Right lobe of liver (tissue), 6 donors: ENCODE measurements around the gene SP6. TPM values are rescaled to one million over a fixed set of nuclear protein-coding genes. Genes with fewer than 3 reads are reported as not detected.

Source experiments
- ATAC-seq, 4 donors: fragments of 200-7000 bp; cut with Tn5 transposase; one replicate each; pipeline ENCODE4 v1.9.1; 2020; ENCODE audit warnings: mild to moderate bottlenecking in 4 of 4, moderate library complexity in 4 of 4
- DNase-seq, 3 donors: peaks; one replicate each; pipeline ENCODE4 v3.0.0-alpha.2; 2020
- H3K27ac ChIP-seq, 3 donors: fragments of 200-600 bp; one replicate each; pipeline ENCODE4 v1.8.0; 2022
- H3K27me3 ChIP-seq, 2 donors: fragments of 200-600 bp; one replicate each; pipeline ENCODE4 v1.8.0; 2022
- H3K36me3 ChIP-seq, 4 donors: fragments of 200-600 bp; sonication (generic) in 1 of 4; one replicate each; pipeline versions ENCODE4 v1.5.1 to v1.8.0; 2017 to 2022; ENCODE audit warnings: control low read depth in 1 of 4
- H3K4me1 ChIP-seq, 4 donors: fragments of 200-600 bp; sonication (generic) in 1 of 4; one replicate each; pipeline versions ENCODE4 v1.5.1 to v1.8.0; 2017 to 2022; ENCODE audit warnings: control low read depth in 1 of 4
- H3K4me3 ChIP-seq, 3 donors: fragments of 200-600 bp; one replicate each; pipeline ENCODE4 v1.8.0; 2022
- H3K9me3 ChIP-seq, 4 donors: fragments of 200-600 bp; sonication (generic) in 1 of 4; one replicate each; pipeline versions ENCODE4 v1.5.1 to v1.8.0; 2017 to 2022; ENCODE audit warnings: control low read depth in 1 of 4
- POLR2A ChIP-seq: fragments of 450-650 bp; IDR thresholded peaks from one replicate; pipeline ENCODE4 v1.6.1; 2017; ENCODE audit warnings: antibody characterized with exemption, mild to moderate bottlenecking
- WGBS: methylation state at CpG from one replicate; pipeline ENCODE4 v1.1.6; 2018; ENCODE audit warnings: low coverage, low lambda C conversion rate; ENCODE audit not compliant: insufficient coverage; ENCODE audit errors: missing lambda C conversion rate; 5-methylcytosine and 5-hydroxymethylcytosine counted together
- intact Hi-C, 2 donors: fragments of 100-400 bp; cut with DNase I; formaldehyde crosslinking; loops; one replicate each; pipeline versions ENCODE4 v1.11.2 to v1.14.1; 2022
- total RNA-seq, 6 experiments: library from RNA; depleted of rRNA in 2 of 6; stranded (reverse); fragments of >200 nt in 2 of 6; fragmentation: NEBNext Ultra II Directional in 3 of 6; extraction: Animal tissue kit (Norgen Biotek cat#: 25700) in 3 of 6; gene quantifications; one replicate each; pipeline versions ENCODE4 v1.1.0 to v1.2.4, GENCODE V29; 2016 to 2023
- TF ChIP-seq, protein P1 (sequence below), 4 donors: fragments of 200-600 bp in 3 of 4; fragments of 450-650 bp in 1 of 4; IDR thresholded peaks; one replicate each; pipeline versions ENCODE4 v1.5.1 to v1.8.0; 2016 to 2022; ENCODE audit warnings: antibody characterized with exemption in 4 of 4, mild to moderate bottlenecking in 2 of 4
- donor health status: DM: no; HTN: yes; CAD: no.
- donor health status: DM: no; HTN: no; CAD: no.
- donor health status: DM: no; HTN: no; CAD: no.
- donor health status: DM: no; HTN: yes; CAD: no.
- donor health status: DM: no; HTN: yes; CAD: no.

Gene SP6
- total RNA-seq, 6 experiments from 2014 or later: 0.09 to 0.12 (median 0.11) TPM; not detected in 3

- no peaks in the 10 kb centered on the region for H3K9me3 ChIP-seq
- no peaks in the 10 kb centered on the region for H3K4me1 ChIP-seq
- no peak overlapping the region for H3K27ac ChIP-seq
- no peak for DNase-seq
- TF ChIP-seq, protein P1, sequence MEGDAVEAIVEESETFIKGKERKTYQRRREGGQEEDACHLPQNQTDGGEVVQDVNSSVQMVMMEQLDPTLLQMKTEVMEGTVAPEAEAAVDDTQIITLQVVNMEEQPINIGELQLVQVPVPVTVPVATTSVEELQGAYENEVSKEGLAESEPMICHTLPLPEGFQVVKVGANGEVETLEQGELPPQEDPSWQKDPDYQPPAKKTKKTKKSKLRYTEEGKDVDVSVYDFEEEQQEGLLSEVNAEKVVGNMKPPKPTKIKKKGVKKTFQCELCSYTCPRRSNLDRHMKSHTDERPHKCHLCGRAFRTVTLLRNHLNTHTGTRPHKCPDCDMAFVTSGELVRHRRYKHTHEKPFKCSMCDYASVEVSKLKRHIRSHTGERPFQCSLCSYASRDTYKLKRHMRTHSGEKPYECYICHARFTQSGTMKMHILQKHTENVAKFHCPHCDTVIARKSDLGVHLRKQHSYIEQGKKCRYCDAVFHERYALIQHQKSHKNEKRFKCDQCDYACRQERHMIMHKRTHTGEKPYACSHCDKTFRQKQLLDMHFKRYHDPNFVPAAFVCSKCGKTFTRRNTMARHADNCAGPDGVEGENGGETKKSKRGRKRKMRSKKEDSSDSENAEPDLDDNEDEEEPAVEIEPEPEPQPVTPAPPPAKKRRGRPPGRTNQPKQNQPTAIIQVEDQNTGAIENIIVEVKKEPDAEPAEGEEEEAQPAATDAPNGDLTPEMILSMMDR (IDR thresholded peaks at IDR 0.05): no peak
- no peak for TF ChIP-seq POLR2A
- no peaks in the 10 kb centered on the region for H3K27me3 ChIP-seq
- H3K36me3 ChIP-seq: peaks cover 0 to 11% (median 4%) of the 10 kb centered on the region in 4 donors
- intact Hi-C loops: no loop called here
- H3K4me3 ChIP-seq: no peak overlapping the region
- WGBS: 80% methylated on average over 5 of the region's 10 CpGs
- no peak for ATAC-seq
Measured at GRCh38 chr17:47819475-47819874, 31.5 kb downstream of the SP6 start.

DNA sequence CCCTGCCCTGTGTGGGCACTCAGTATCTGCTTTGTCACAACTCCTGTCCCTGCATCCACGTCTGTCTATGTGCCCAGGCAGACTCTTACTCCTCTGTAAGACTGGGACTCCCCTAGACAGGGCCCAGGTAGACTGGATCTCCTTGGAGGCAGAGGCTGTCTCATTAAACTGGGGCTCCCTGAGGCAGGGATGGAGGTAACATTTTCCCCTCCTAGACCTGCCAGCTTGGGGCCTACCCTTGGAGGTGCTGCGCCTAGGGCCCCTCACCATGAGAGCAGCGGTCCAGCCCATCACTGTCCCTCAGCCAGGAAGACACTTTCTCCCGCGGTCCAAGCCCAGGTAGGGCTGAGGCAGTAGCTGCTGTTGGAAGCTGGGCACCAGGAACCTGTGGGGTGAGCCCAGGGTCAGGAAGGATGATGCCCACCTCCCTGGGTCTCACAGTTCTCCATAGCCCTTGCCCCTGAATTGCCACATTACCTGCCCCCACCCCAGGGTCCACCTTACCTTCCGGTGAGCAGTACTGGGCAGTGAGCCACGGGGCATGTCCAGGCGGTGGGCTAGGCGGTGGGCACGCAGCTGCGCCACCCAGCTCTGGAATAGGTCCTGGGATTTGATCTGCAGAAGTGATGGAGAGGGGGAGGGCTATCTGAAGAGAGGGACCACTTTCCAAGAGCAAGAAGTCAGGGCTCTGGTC, 32.8 kb downstream of the SP6 start:
- Histone ChIP-seq H3K36me3 (no peaks in the 10 kb centered on the region), H3K4me3 (no peak overlapping the region), H3K4me1 (no peaks in the 10 kb centered on the region), H3K27ac (no peak overlapping the region), H3K9me3 (no peaks in the 10 kb centered on the region), H3K27me3 (no peaks in the 10 kb centered on the region)
- intact Hi-C loops: no loop called here
- ATAC-seq (no peak), DNase-seq (no peak)
- TF ChIP-seq, protein P1 (IDR thresholded peaks at IDR 0.05): no peak
- TF ChIP-seq POLR2A: no peak
- WGBS: 54% methylated on average over 5 of the region's 11 CpGs

DNA sequence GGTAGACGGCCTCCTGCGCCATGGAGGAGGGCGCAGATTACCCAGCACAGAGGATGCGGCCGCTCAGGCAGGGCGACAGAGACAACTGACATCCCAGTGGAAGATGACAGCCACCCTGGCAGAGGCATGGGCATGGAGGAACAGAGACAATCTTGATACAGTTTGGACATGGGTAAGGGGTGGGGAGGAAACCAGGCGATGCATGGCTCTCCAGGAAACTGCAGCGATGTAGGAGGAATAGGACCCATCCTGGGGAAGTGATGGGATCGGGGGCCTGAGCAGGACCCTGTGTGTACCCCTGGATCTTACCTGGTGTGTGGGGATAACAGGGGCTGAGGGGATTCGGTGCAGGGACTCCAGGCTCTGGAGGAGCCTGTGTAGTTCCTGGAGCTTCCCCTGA, 34.0 kb downstream of the SP6 start:
- ATAC-seq (no peak), DNase-seq (peak in 1 of 3 donors; percentile 4)
- intact Hi-C loops: no loop called here
- TF ChIP-seq, protein P1 (IDR thresholded peaks at IDR 0.05): no peak
- TF ChIP-seq POLR2A: no peak
- Histone ChIP-seq H3K9me3 (no peaks in the 10 kb centered on the region), H3K36me3 (no peaks in the 10 kb centered on the region), H3K4me1 (no peaks in the 10 kb centered on the region), H3K4me3 (no peak overlapping the region), H3K27me3 (no peaks in the 10 kb centered on the region), H3K27ac (no peak overlapping the region)
- 91% methylated on average over 9 of the region's 10 CpGs for WGBS

DNA sequence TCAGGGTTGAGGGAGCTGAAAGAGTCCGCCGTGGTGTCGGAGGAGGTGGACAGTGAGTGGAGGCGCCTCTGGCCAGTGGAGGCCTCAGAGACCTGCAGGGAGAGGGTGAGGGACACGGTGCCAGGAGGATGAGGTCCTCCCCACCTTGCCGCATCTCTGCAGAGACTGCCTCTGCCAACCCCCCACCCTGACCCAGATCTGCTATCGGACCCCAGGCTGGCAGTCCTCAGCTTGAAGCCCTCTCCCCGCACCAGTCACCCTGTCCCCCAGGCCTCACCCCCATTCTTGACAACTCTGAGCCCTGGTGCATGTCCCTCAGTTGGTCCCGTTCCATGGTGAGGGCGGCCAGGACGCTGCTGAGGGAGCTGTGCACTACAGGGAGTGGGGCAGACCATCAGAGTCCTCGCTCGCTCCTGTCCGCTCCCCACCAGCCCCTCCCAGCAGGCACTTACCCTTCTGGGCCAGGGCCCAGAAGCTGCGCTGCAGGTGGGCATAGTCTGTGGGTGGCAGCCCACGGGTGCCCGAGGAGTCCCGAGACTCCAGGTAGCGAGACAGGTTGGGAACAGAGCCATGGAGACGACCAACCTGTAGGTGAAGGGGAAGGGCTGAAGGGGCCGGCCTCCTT, 34.7 kb downstream of the SP6 start:
- Histone ChIP-seq H3K4me3 (no peak overlapping the region), H3K27me3 (no peaks in the 10 kb centered on the region), H3K27ac (no peak overlapping the region), H3K36me3 (no peaks in the 10 kb centered on the region), H3K4me1 (no peaks in the 10 kb centered on the region), H3K9me3 (no peaks in the 10 kb centered on the region)
- DNase-seq: no peak
- intact Hi-C loops: no loop called here
- no peak for TF ChIP-seq POLR2A
- TF ChIP-seq, protein P1 (IDR thresholded peaks at IDR 0.05): no peak
- ATAC-seq: no peak
- WGBS: 100% methylated on average over 1 of the region's 21 CpGs
